MM.1S (cell line): ENCODE data around the gene MBLAC1.

Experiments
- DNase-seq: peaks from one replicate; pipeline ENCODE4 v3.0.0-alpha.2; 2015
- H2AFZ ChIP-seq: fragments of 300-600 bp; sonication (generic); 2 replicates; pipeline ENCODE4 v1.6.0; 2016; ENCODE audit warnings: antibody characterized with exemption, low read length
- H3F3A ChIP-seq: fragments of 300-600 bp; sonication (generic); 2 replicates; pipeline ENCODE4 v1.6.1; 2016; ENCODE audit warnings: mild to moderate bottlenecking, antibody characterized with exemption, low read length, moderate library complexity, mixed read lengths; ENCODE audit not compliant: insufficient read depth
- H3K27ac ChIP-seq: fragments of 300-600 bp; sonication (generic); 2 replicates; pipeline ENCODE4 v1.5.1; 2016; ENCODE audit warnings: mild to moderate bottlenecking, low read length
- H3K27me3 ChIP-seq: fragments of 300-600 bp; sonication (generic); replicated peaks from 2 replicates; pipeline ENCODE4 v1.6.0; 2016; ENCODE audit warnings: low read length; ENCODE audit not compliant: insufficient read depth
- H3K36me3 ChIP-seq: fragments of 300-600 bp; sonication (generic); replicated peaks from 2 replicates; pipeline ENCODE4 v1.6.1; 2016; ENCODE audit warnings: mild to moderate bottlenecking, low read length, mixed read lengths; ENCODE audit not compliant: insufficient read depth
- H3K4me1 ChIP-seq: fragments of 300-600 bp; sonication (generic); 2 replicates; pipeline ENCODE4 v1.6.1; 2016; ENCODE audit warnings: low read length, mixed read lengths
- H3K4me2 ChIP-seq: fragments of 300-600 bp; sonication (generic); 2 replicates; pipeline ENCODE4 v1.6.0; 2016; ENCODE audit warnings: low read depth, low read length
- H3K4me3 ChIP-seq: fragments of 300-600 bp; sonication (generic); 2 replicates; pipeline ENCODE4 v1.5.1; 2016; ENCODE audit warnings: low read length, mixed read lengths
- H3K79me2 ChIP-seq: fragments of 300-600 bp; sonication (generic); 2 replicates; pipeline ENCODE4 v1.6.1; 2016; ENCODE audit warnings: mixed run types, low read length, mixed read lengths
- H3K9ac ChIP-seq: fragments of 300-600 bp; sonication (generic); 2 replicates; pipeline ENCODE4 v1.6.1; 2016; ENCODE audit warnings: low read length, mixed read lengths
- H3K9me2 ChIP-seq: fragments of 300-600 bp; sonication (generic); replicated peaks from 2 replicates; pipeline ENCODE4 v1.6.1; 2016; ENCODE audit warnings: mild to moderate bottlenecking, low read length, mixed read lengths; ENCODE audit not compliant: insufficient read depth
- H3K9me3 ChIP-seq: fragments of 300-600 bp; sonication (generic); replicated peaks from 2 replicates; pipeline ENCODE4 v1.6.1; 2016; ENCODE audit warnings: mild to moderate bottlenecking, low read length, mixed read lengths; ENCODE audit not compliant: insufficient read depth
- H4K20me1 ChIP-seq: fragments of 300-600 bp; sonication (generic); 2 replicates; pipeline ENCODE4 v1.6.1; 2016; ENCODE audit warnings: mild to moderate bottlenecking, low read length, moderate library complexity, mixed read lengths; ENCODE audit not compliant: insufficient read depth
- CTCF ChIP-seq: fragments of 300-600 bp; sonication (generic); IDR thresholded peaks from 2 replicates; pipeline ENCODE4 v1.5.1; 2016; ENCODE audit warnings: antibody characterized with exemption, low read length, mixed read lengths
- EZH2 ChIP-seq: fragments of 300-600 bp; sonication (generic); optimal IDR thresholded peaks from 2 replicates; pipeline ENCODE3; 2017; ENCODE audit warnings: low read depth, mild to moderate bottlenecking, antibody characterized with exemption, low read length, mixed read lengths
- EZH2phosphoT487 ChIP-seq: fragments of 300-600 bp; sonication (generic); IDR thresholded peaks from 2 replicates; pipeline ENCODE4 v1.6.1; 2018; ENCODE audit warnings: antibody characterized with exemption, low read length

Gene MBLAC1

GRCh38 chr7:100098913-100099312 is 27.9 kb upstream of the MBLAC1 start:
- no peak for DNase-seq
- H3K9me2 ChIP-seq: no peaks in the 10 kb centered on the region
- H3F3A ChIP-seq: peaks cover 22% of the 10 kb centered on the region
- no peak overlapping the region for H3K4me3 ChIP-seq
- H3K9ac ChIP-seq: no peak overlapping the region
- H3K79me2 ChIP-seq: peaks cover 73% of the 10 kb centered on the region
- TF ChIP-seq EZH2phosphoT487 (no peak), CTCF (no peak), EZH2 (no peak)
- H3K27ac ChIP-seq: no peak overlapping the region
- no peaks in the 10 kb centered on the region for H3K27me3 ChIP-seq
- peaks cover 9% of the 10 kb centered on the region; the same call in 1 of the 2 replicates for H4K20me1 ChIP-seq
- peaks cover 12% of the 10 kb centered on the region for H3K4me1 ChIP-seq
- H3K36me3 ChIP-seq: peaks cover 42% of the 10 kb centered on the region
- no peaks in the 10 kb centered on the region for H3K9me3 ChIP-seq
- no peak overlapping the region for H3K4me2 ChIP-seq
- H2AFZ ChIP-seq: no peak overlapping the region

- no peak overlapping the region for H3K27ac ChIP-seq
- peaks cover 9% of the 10 kb centered on the region; the same call in 1 of the 2 replicates for H4K20me1 ChIP-seq
- H3K4me1 ChIP-seq: peaks cover 12% of the 10 kb centered on the region
Measured at GRCh38 chr7:100099452-100099851, 27.3 kb upstream of the MBLAC1 start.

GRCh38 chr7:100100420-100101015 is 26.2 kb upstream of the MBLAC1 start:
- peaks cover 9% of the 10 kb centered on the region; the same call in 1 of the 2 replicates for H4K20me1 ChIP-seq
- 0 out of 2 replicates have a peak overlapping the region, but pooled peaks have one; percentile 36 for H2AFZ ChIP-seq
- TF ChIP-seq EZH2phosphoT487: no peak
- peak overlapping the region; percentile 95 for H3K27ac ChIP-seq
- peak; percentile 93 for DNase-seq
- peaks cover 57% of the 10 kb centered on the region for H3K79me2 ChIP-seq
- peaks cover 29% of the 10 kb centered on the region for H3K36me3 ChIP-seq
- peak overlapping the region; percentile 92 for H3K4me2 ChIP-seq
- peak overlapping the region; percentile 98 for H3K4me3 ChIP-seq
- peaks cover 12% of the 10 kb centered on the region for H3K4me1 ChIP-seq
- H3K9ac ChIP-seq: peak overlapping the region; percentile 100
- no peaks in the 10 kb centered on the region for H3K27me3 ChIP-seq
- no peaks in the 10 kb centered on the region for H3K9me2 ChIP-seq
- no peaks in the 10 kb centered on the region for H3K9me3 ChIP-seq
- H3F3A ChIP-seq: peaks cover 8% of the 10 kb centered on the region; the same call in 1 of the 2 replicates

More at GRCh38 chr7:100099452-100099851, 27.3 kb upstream of the MBLAC1 start:
- Histone ChIP-seq H2AFZ (no peak overlapping the region), H3K9me2 (no peaks in the 10 kb centered on the region), H3K9ac (no peak overlapping the region; the same call in 1 of the 2 replicates), H3F3A (peaks cover 17% of the 10 kb centered on the region), H3K4me3 (peak overlapping the region; percentile 98; the same call in 1 of the 2 replicates), H3K4me2 (peak overlapping the region; percentile 92), H3K9me3 (no peaks in the 10 kb centered on the region), H3K79me2 (peaks cover 67% of the 10 kb centered on the region), H3K27me3 (no peaks in the 10 kb centered on the region), H3K36me3 (peaks cover 36% of the 10 kb centered on the region)
- DNase-seq: no peak
- TF ChIP-seq EZH2phosphoT487: no peak

GRCh38 chr7:100101016-100101862 is 25.5 kb upstream of the MBLAC1 start, which contains the start of the genes AP4M1 and MCM7:
TSS of gene AP4M1 (plus strand) at chr7:100101643. CDS start at chr7:100101715, 72 bp downstream.
TSS of gene MCM7 (minus strand) at chr7:100101397. CDS start at chr7:100101294, 103 bp downstream.
- Histone ChIP-seq H3K79me2 (peaks cover 50% of the 10 kb centered on the region), H4K20me1 (peaks cover 9% of the 10 kb centered on the region; the same call in 1 of the 2 replicates), H3K9ac (peak within 1 kb of the TSS; percentile 100), H2AFZ (peak within 1 kb of the TSS; percentile 50; the same call in 1 of the 2 replicates), H3K9me3 (no peaks in the 10 kb centered on the region), H3K27ac (peak within 1 kb of the TSS; percentile 95), H3F3A (peaks cover 4% of the 10 kb centered on the region; the same call in 1 of the 2 replicates), H3K4me2 (peak within 1 kb of the TSS; percentile 92), H3K4me1 (peaks cover 12% of the 10 kb centered on the region), H3K9me2 (no peaks in the 10 kb centered on the region), H3K4me3 (peak within 1 kb of the TSS; percentile 98), H3K27me3 (no peaks in the 10 kb centered on the region), H3K36me3 (peaks cover 24% of the 10 kb centered on the region)
- DNase-seq: peak; percentile 99
- TF ChIP-seq EZH2: no peak
- no peak for TF ChIP-seq CTCF
- no peak for TF ChIP-seq EZH2phosphoT487
